Neural progenitor cell (in vitro differentiated cells): Measurements from ENCODE around the gene BMPER. TPM values are rescaled to one million over a fixed set of nuclear protein-coding genes. Genes with fewer than 3 reads are reported as not detected.

Experiments
- DNase-seq: peaks from one replicate; pipeline ENCODE4 v3.0.0-alpha.2; 2016; ENCODE audit warnings: low spot score
- H2AFZ ChIP-seq: fragments of 200-600 bp; sonication (generic); replicated peaks from 2 replicates; pipeline ENCODE4 v1.6.1; 2016; ENCODE audit warnings: antibody characterized with exemption
- H3F3A ChIP-seq: fragments of 200-600 bp; sonication (generic); 2 replicates; pipeline ENCODE4 v1.6.1; 2016; ENCODE audit warnings: antibody characterized with exemption, low read depth
- H3K27ac ChIP-seq: fragments of 200-600 bp; sonication (generic); 2 replicates; pipeline ENCODE4 v1.5.1; 2016; ENCODE audit warnings: mild to moderate bottlenecking
- H3K27me3 ChIP-seq: fragments of 200-600 bp; sonication (generic); 2 replicates; pipeline ENCODE4 v1.6.1; 2016; ENCODE audit warnings: mild to moderate bottlenecking, moderate library complexity
- H3K36me3 ChIP-seq: fragments of 200-600 bp; sonication (generic); 2 replicates; pipeline ENCODE4 v1.5.1; 2016
- H3K4me1 ChIP-seq: fragments of 200-600 bp; sonication (generic); 2 replicates; pipeline ENCODE4 v1.6.1; 2016; ENCODE audit warnings: mixed run types
- H3K4me2 ChIP-seq: fragments of 200-600 bp; sonication (generic); 2 replicates; pipeline ENCODE4 v1.6.1; 2016
- H3K4me3 ChIP-seq: fragments of 200-600 bp; sonication (generic); 2 replicates; pipeline ENCODE4 v1.5.1; 2016
- H3K79me2 ChIP-seq: fragments of 200-600 bp; sonication (generic); 2 replicates; pipeline ENCODE4 v1.6.1; 2016; ENCODE audit warnings: low read depth
- H3K9ac ChIP-seq: fragments of 200-600 bp; sonication (generic); 2 replicates; pipeline ENCODE4 v1.6.1; 2016
- H3K9me3 ChIP-seq: fragments of 200-600 bp; sonication (generic); 2 replicates; pipeline ENCODE4 v1.5.1; 2016; ENCODE audit warnings: low read depth
- H4K20me1 ChIP-seq: fragments of 200-600 bp; sonication (generic); 2 replicates; pipeline ENCODE4 v1.6.1; 2016; ENCODE audit warnings: low read depth
- H3K27ac Mint-ChIP-seq: 3 replicates; pipeline ENCODE4 v1.8.0; 2021; ENCODE audit warnings: mixed read lengths
- H3K27me3 Mint-ChIP-seq: 2 replicates; pipeline ENCODE4 v1.8.0; 2022; ENCODE audit warnings: low read depth, mild to moderate bottlenecking, inconsistent platforms, moderate library complexity, mixed read lengths; ENCODE audit not compliant: insufficient read depth
- H3K36me3 Mint-ChIP-seq: 3 replicates; pipeline ENCODE4 v1.8.0; 2021; ENCODE audit warnings: mixed read lengths
- H3K4me1 Mint-ChIP-seq: 3 replicates; pipeline ENCODE4 v1.8.0; 2021; ENCODE audit warnings: mixed read lengths
- H3K4me3 Mint-ChIP-seq: 3 replicates; pipeline ENCODE4 v1.8.0; 2021; ENCODE audit warnings: mild to moderate bottlenecking, moderate library complexity, mixed read lengths
- H3K9me3 Mint-ChIP-seq: 3 replicates; pipeline ENCODE4 v1.8.0; 2020; ENCODE audit warnings: mixed read lengths
- EZH2 ChIP-seq: fragments of 200-600 bp; sonication (generic); IDR thresholded peaks from 2 replicates; pipeline ENCODE4 v1.6.1; 2017; ENCODE audit warnings: antibody characterized with exemption, mild to moderate bottlenecking, moderate library complexity
- EZH2phosphoT487 ChIP-seq: fragments of 200-600 bp; sonication (generic); IDR thresholded peaks from 2 replicates; pipeline ENCODE4 v1.6.1; 2017; ENCODE audit warnings: antibody characterized with exemption
- total RNA-seq: library from RNA; depleted of rRNA; stranded (reverse); fragments of >200 nt; gene quantifications from 2 replicates; pipeline ENCODE4 v1.2.3, GENCODE V29; 2015; ENCODE audit warnings: low replicate concordance
- TF ChIP-seq, protein P1 (sequence below): fragments of 200-600 bp; sonication (generic); IDR thresholded peaks from 2 replicates; pipeline ENCODE4 v1.5.1; 2017; ENCODE audit warnings: antibody characterized with exemption, mild to moderate bottlenecking

The BMPER gene
- total RNA-seq, 1 donor from 2014 or later, result 1.2 TPM

DNA sequence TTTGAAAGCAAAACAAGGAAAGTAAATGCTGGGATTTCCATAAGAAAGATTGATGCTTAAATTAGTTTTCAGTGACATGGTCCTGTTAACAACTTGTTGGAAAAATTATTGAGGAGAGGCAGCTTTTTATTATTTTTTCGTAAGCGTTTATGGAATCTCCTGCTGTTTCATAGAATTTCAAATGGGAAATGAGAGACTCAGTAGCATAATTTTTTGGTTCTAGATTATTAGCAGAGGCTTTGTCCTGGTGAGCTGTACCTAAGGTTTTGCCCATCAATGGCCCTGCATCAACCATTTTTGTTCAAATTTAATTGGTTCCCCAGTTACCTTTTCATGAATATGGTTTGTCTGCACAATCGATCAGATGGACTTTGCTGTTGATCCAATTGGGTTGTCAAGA lies 205.7 kb downstream of the BMPER start:
- peaks cover 5% of the 10 kb centered on the region for H3K9me3 Mint-ChIP-seq
- H3K27me3 Mint-ChIP-seq, result peaks cover 11% of the 10 kb centered on the region

DNA sequence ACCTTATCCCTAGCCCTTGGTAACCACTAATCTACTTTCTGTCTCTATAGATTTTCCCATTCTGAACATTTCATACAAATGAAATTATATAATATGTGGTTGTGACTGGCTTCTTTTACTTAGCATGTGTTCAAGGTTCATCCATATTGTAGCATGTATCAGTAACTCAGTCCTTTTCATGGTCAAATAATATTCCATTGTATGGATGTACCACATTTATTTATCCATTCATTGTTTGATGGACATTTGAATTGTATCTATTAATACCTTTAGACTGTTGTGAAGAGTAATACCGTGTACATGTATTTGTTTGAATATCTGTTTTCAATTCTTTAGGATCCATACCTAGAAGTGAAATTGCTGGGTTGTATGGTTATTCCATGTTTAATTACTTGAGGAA lies 210.2 kb downstream of the BMPER start:
- Histone ChIP-seq H4K20me1 (no peaks in the 10 kb centered on the region), H3K4me3 (no peak overlapping the region), H3K9me3 (peaks cover 16% of the 10 kb centered on the region), H3K36me3 (no peaks in the 10 kb centered on the region), H3K79me2 (no peaks in the 10 kb centered on the region), H3F3A (no peaks in the 10 kb centered on the region), H3K4me1 (no peaks in the 10 kb centered on the region), H3K4me2 (no peak overlapping the region), H3K27me3 (no peaks in the 10 kb centered on the region), H3K27ac (no peak overlapping the region), H2AFZ (no peak overlapping the region), H3K9ac (no peak overlapping the region)
- H3K4me1 Mint-ChIP-seq, result peaks cover 5% of the 10 kb centered on the region
- H3K9me3 Mint-ChIP-seq, result peaks cover 5% of the 10 kb centered on the region
- TF ChIP-seq EZH2phosphoT487, result no peak
- H3K27ac Mint-ChIP-seq, result no peak overlapping the region
- no peaks in the 10 kb centered on the region for H3K27me3 Mint-ChIP-seq
- no peak overlapping the region for H3K4me3 Mint-ChIP-seq
- DNase-seq, result no peak
- H3K36me3 Mint-ChIP-seq, result no peaks in the 10 kb centered on the region

More for the DNA sequence above, 205.7 kb downstream of the BMPER start:
- H4K20me1 ChIP-seq, result no peaks in the 10 kb centered on the region
- Mint-ChIP-seq H3K4me3 (no peak overlapping the region), H3K36me3 (no peaks in the 10 kb centered on the region), H3K27ac (no peak overlapping the region), H3K4me1 (peaks cover 8% of the 10 kb centered on the region)
- H3K9me3 ChIP-seq, result peaks cover 12% of the 10 kb centered on the region
- no peak overlapping the region for H3K4me3 ChIP-seq
- no peaks in the 10 kb centered on the region for H3K79me2 ChIP-seq
- no peak overlapping the region for H3K9ac ChIP-seq
- H3K4me2 ChIP-seq, result no peak overlapping the region
- peaks cover 4% of the 10 kb centered on the region for H3K4me1 ChIP-seq
- H3K27ac ChIP-seq, result no peak overlapping the region
- H3K36me3 ChIP-seq, result no peaks in the 10 kb centered on the region
- no peaks in the 10 kb centered on the region for H3K27me3 ChIP-seq
- no peak for DNase-seq
- TF ChIP-seq EZH2phosphoT487 (no peak), EZH2 (no peak)
- TF ChIP-seq, protein P1, sequence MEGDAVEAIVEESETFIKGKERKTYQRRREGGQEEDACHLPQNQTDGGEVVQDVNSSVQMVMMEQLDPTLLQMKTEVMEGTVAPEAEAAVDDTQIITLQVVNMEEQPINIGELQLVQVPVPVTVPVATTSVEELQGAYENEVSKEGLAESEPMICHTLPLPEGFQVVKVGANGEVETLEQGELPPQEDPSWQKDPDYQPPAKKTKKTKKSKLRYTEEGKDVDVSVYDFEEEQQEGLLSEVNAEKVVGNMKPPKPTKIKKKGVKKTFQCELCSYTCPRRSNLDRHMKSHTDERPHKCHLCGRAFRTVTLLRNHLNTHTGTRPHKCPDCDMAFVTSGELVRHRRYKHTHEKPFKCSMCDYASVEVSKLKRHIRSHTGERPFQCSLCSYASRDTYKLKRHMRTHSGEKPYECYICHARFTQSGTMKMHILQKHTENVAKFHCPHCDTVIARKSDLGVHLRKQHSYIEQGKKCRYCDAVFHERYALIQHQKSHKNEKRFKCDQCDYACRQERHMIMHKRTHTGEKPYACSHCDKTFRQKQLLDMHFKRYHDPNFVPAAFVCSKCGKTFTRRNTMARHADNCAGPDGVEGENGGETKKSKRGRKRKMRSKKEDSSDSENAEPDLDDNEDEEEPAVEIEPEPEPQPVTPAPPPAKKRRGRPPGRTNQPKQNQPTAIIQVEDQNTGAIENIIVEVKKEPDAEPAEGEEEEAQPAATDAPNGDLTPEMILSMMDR, result no peak
- H3F3A ChIP-seq, result no peaks in the 10 kb centered on the region
- no peak overlapping the region for H2AFZ ChIP-seq

DNA sequence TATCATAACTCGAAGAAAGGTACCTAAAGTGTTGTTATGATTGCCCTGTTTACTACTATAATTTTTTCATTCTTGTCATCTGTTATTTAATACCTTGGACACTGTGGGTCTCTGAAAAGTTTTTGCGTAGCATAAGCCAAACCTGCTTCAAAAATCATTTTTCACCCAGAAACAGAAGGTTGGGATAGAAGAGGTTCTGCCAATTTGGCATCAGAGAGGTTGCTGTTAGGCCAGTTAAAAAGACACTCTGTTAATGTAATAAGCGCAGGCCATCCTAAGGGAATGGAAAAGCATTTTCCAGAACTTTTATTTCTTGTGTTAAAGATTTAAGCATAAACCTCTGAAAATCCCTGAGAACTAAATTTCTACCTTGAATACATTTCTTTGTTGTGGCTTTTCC lies 212.2 kb downstream of the BMPER start:
- TF ChIP-seq, protein P1, result no peak
- TF ChIP-seq EZH2 (no peak), EZH2phosphoT487 (no peak)
- H4K20me1 ChIP-seq, result no peaks in the 10 kb centered on the region
- no peak for DNase-seq
- H2AFZ ChIP-seq, result no peak overlapping the region
- no peaks in the 10 kb centered on the region for H3K4me1 ChIP-seq
- peaks cover 2% of the 10 kb centered on the region for H3K9me3 Mint-ChIP-seq
- H3K27ac ChIP-seq, result no peak overlapping the region
- H3K27ac Mint-ChIP-seq, result no peak overlapping the region
- no peaks in the 10 kb centered on the region for H3F3A ChIP-seq
- H3K4me2 ChIP-seq, result no peak overlapping the region
- H3K9ac ChIP-seq, result no peak overlapping the region
- H3K79me2 ChIP-seq, result no peaks in the 10 kb centered on the region
- no peaks in the 10 kb centered on the region for H3K36me3 ChIP-seq
- no peaks in the 10 kb centered on the region for H3K27me3 ChIP-seq
- H3K4me3 ChIP-seq, result no peak overlapping the region
- no peaks in the 10 kb centered on the region for H3K4me1 Mint-ChIP-seq
- H3K27me3 Mint-ChIP-seq, result no peaks in the 10 kb centered on the region
- no peak overlapping the region for H3K4me3 Mint-ChIP-seq
- H3K36me3 Mint-ChIP-seq, result no peaks in the 10 kb centered on the region
- peaks cover 16% of the 10 kb centered on the region for H3K9me3 ChIP-seq

DNA sequence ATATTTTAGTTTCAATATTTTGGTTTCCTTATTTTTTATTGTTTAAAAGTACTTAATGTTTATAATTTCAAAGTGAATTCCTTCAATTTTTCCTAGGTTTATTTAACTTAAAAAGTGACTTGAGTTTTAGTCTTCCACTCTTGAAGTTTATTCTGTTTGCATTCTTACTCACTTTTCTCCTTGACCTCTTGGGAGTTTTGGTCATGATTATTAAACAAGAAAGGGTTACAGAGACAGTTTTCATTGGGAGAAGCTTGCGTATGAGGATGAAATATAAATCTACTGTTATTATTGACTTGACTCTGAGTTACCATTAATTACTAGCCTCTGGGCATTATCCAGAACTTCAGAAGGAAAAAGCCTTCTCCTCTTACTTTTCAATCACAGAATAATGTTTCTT lies 216.0 kb downstream of the BMPER start:
- H3K4me3 Mint-ChIP-seq, result no peak overlapping the region
- H3K27ac Mint-ChIP-seq, result no peak overlapping the region
- Histone ChIP-seq H3K4me1 (no peaks in the 10 kb centered on the region), H3K79me2 (no peaks in the 10 kb centered on the region), H3K9ac (no peak overlapping the region), H3K9me3 (peaks cover under 1% of the 10 kb centered on the region), H3K4me3 (no peak overlapping the region), H3K27me3 (no peaks in the 10 kb centered on the region), H3K36me3 (peaks cover 5% of the 10 kb centered on the region), H4K20me1 (no peaks in the 10 kb centered on the region), H2AFZ (no peak overlapping the region), H3K27ac (no peak overlapping the region), H3F3A (no peaks in the 10 kb centered on the region), H3K4me2 (no peak overlapping the region)
- no peaks in the 10 kb centered on the region for H3K4me1 Mint-ChIP-seq
- no peaks in the 10 kb centered on the region for H3K27me3 Mint-ChIP-seq
- no peaks in the 10 kb centered on the region for H3K36me3 Mint-ChIP-seq
- DNase-seq, result no peak
- TF ChIP-seq EZH2 (no peak), EZH2phosphoT487 (no peak)
- TF ChIP-seq, protein P1, result no peak
- H3K9me3 Mint-ChIP-seq, result peaks cover 13% of the 10 kb centered on the region
